GM19328 (cell line): ENCODE measurements around the gene UBE2L6.
A peak's percentile ranks its signal among the peaks of the same experiment; 100 is the strongest.
"Not testable (repeated sequence)": the region's sequence is repeated elsewhere in the genome, so short reads cannot be mapped to it uniquely, and the experiment has no call there.

Experiments
- ATAC-seq: cut with Tn5 transposase; IDR thresholded peaks from one replicate; pipeline ENCODE4 v1.9.1; 2021; ENCODE audit warnings: mild to moderate bottlenecking, moderate library complexity; ENCODE audit not compliant: unreplicated experiment

Gene UBE2L6

DNA sequence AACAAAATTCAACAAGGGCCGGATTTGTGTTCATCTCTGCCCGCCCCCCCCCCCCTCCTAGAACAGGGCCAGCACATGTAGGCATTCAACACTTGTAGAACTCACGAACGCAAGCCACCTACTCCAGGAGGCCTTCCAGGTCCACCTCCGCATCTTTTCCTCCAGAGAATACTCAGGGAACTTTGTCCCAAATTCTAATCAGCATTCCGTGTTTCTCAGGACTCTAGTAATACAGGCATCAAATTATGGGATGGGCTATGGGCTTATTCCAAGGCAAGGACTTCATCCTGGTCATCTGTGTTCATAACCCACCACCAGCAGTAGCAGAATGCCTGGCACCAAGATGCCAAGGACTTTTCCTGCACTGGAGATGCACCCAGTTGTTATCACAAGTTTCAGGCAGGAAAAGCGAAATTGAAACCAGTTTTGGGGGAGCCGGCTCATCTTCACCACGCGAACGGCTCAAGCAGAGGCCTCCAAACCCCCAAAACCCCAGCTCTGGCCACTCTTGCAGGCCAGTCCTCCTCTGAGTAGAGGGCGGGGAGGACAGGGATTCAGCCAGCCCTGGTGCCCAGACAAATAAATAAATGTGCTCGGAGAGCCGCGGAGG lies 462 bp downstream of the UBE2L6 start:
- no peak for ATAC-seq

DNA sequence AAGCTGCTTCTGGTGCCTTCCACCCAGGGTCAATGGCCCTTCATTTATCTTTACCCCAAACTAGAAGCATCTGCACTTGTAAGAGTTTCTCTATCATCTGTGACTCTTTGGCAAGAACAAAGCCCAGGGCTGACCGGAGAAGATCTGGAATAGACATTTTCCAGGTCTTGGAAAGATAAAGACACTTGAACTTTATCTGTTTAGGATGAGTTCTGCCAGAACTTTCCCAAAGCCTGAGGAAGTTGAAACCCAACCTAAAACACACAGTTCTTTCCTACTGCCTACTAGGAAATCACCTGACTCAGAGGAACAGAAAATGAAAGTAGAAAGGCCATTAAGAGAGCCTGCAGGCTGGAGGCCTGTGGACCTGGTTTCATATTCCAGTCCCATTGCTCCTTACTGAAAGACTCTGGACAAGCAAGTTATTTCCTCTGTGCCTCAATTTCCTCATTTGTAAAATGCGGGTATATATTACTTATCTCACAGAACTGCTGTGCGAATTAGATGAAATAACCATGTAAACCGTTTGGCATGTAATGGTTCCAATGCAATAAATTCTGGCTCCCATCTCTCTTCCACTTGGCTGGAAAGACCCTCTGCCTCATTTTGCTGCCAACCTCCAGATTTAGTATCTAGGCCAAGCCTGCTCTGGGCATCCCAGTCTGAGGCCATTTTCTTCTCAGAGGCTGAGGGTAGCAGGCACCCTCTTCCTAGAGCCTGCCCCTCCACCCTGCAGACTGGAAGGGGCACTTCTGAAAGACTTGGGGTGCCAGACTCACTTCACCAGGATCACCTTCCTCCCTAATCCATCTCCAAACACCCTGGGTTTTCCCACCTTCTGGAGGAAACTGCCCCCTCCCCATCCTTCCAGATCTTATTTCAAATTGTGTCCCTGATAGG lies 1.2 kb downstream of the UBE2L6 start:
- ATAC-seq: peak; percentile 58

DNA sequence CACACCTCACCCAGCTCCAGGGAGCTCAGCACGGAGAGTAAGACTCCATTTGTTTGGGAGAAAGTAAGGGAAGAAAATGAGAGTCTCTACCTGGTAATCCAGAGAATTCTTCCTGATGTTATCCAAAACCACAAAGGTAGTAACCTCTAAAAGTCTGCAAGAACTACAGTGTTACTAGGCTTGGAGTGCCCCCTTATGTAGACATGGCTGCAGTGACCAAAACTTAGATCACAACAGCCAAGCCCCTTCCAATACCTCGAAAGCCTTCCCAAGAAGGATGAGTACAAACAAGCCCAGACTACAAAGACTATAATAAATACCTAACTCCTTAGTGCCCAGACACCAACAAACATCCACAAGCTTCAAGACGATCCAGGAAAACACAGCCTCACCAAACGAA lies 4.9 kb downstream of the UBE2L6 start:
- no peak for ATAC-seq

DNA sequence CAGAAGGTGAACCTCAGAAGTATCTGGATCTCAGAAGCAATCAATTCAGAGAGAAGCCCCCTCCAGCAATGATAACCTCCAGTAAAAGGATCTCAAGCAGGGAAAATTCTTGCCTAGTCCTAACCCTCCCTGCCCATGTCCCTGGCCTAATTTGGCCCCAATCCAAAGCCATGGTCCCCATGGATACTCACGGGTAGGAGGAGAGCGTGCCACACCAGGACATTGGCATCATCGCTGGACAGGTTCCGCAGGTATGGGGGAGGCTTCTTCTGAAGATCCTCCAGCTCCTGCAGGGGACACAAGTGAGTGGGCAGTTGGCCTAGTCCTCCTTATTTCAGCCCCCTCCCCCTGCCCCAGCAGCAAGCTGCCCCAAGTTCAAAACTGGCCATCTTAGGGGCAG lies 7.3 kb downstream of the UBE2L6 start:
- no peak for ATAC-seq

DNA sequence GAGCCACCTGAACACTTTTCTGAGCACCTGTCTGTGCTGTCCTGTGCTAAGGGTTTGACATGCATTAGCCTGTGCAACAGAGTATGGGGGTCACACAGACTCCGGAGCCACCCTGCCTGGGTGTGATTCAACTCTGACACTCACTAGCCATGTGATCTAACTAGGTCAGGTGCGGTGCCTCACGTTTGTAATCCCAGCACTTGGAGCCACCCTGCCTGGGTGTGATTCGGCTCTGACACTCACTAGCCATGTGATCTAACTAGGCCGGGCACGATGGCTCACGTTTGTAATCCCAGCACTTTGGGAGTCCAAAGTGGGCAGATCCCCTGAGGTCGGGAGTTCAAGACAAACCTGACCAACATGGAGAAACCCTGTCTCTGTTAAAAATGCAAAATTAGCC lies 11.4 kb downstream of the UBE2L6 start:
- no peak for ATAC-seq

DNA sequence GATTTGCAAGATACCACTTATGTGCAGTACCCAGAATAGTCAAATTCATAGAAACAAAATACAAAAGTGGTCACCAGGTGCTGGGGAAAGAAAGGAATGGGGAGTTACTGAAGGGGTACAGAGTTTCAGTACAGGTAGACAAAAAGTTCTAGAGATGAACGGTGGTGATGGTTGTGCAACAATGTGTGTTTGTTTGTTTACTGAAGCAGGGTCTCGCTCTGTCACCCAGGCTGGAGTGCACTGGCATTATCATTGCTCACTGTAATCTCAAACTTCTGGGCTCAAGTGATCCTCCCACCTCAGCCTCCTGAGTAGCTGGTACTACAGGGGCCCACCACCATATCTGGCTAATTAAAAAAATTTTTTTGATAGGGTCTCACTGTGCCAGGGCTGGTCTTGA lies 12.1 kb downstream of the UBE2L6 start:
- no peak for ATAC-seq

DNA sequence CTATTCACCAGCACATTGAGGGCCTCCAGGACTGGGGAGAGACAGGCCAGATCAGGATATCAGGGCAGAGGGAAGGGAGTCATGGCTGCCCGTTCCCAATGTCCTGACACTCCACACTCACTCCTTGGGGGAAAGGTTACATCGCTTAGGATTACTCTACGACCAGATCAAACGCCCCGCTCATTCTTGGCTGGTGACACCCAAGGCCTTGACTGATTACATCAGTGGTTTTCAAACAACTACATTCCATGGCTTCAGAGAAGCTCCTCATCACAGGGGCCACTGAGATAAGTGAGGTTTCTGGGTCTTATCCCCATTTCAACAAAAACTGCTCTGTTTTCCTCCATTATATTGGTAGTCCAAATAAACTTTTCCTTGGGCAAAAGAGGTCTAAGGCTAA lies 15.0 kb downstream of the UBE2L6 start:
- no peak for ATAC-seq

DNA sequence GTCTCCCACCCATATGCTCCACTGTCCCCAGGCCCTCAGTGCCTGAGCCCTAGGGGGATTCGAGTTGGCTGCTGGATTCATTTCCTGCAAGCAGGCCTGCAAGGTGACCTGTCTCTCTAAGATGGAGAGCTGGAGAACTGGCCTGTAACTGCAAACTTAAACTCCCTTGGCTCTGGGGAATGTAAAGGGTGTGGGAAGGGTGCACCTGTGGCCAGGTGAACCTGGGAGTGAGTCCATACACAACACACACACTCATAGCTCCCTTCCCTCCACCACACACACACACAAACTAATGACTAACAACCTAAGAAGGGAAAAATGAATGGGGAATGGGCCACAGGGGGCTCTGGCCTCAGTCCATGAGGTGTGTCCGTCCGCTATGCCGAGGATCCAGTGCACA lies 15.5 kb downstream of the UBE2L6 start:
- ATAC-seq: no peak

DNA sequence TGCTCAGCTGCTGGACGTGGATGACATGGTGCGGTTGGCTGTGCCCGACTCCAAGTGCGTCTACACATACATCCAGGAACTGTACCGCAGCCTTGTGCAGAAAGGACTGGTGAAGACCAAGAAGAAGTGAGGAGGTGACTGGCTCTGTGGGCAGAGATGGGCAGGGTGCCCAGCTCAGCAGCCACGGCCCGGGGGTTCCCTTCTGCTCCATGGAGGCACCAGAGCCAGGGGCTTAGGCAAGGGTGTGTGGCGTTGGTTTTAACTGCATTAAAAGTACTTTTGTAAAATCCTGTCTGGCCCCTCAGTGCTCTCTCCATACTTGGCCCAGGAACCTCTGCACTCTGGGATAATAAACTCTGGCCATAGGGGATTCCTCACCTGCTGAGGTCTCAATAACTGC lies 17.5 kb downstream of the UBE2L6 start:
- ATAC-seq: no peak

DNA sequence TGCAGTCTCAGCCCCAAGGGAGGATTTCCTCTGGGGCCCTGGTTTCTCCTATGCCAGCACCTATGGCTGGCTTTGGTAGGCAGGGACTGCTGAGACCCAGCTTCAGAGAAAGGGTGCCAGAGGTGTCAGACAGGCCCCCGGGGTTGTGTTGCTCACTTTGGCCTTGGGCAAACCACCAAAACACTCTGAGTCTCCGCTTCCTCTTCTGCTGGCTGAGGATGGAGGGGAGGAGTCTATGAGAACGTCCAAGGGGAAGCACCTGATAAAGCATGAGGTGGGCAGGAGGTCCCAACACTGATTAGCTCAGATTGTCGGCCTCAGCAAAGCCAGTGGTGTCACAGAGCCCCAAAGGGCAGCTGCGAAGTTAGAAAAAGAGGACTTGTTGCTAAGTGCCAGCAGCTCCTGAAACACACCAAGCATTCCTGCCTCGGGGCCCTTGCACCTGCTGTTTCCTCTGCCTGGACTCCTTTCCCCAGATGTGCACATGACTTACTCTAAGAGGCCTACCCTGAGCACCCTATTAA lies 19.6 kb downstream of the UBE2L6 start:
- ATAC-seq: peak; percentile 74

DNA sequence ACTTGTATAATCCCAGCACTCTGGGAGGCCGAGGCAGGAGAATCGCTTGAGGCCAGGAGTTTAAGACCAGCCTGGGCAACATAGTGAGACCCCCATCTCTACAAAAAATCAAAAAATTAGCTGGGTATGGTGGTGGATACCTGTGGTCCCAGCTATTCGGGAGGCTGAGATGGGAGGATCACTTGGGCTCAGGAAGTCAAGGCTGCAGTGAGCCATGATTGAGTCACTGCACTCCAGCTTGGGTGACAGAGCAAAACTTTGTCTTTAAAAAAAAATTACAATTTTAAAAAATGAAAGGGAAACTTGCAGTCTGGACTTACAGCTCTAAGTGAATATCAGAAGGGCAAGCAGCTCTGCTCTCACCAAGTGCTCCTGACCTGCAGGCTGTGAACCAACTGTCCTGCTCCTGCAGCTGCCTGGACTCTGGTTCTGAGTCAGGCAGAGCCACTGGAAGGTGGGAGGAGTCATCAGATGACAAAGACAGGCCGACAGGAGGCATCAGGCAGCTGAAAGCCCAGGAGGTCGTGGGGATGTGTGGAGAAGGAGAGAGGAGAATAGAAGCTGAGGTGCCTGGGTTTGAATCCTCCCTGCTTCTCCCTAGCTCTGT lies 20.5 kb downstream of the UBE2L6 start:
- ATAC-seq: peak; percentile 45

DNA sequence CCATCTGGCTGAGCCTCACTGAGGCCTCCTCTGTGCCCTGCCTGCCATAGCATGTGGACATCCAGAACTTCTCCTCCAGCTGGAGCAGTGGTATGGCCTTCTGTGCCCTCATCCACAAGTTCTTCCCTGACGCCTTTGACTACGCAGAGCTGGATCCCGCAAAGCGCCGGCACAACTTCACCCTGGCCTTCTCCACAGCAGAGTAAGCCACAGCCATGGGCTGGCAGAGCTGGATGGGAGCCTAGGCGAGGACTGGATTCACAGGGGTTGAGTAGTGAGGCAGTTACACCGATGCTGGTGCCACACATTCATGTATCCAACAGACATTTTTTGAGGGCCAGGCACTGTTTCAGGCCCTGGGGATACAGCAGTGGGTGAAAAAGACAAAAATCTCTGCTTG lies 21.0 kb downstream of the UBE2L6 start:
- no peak for ATAC-seq

DNA sequence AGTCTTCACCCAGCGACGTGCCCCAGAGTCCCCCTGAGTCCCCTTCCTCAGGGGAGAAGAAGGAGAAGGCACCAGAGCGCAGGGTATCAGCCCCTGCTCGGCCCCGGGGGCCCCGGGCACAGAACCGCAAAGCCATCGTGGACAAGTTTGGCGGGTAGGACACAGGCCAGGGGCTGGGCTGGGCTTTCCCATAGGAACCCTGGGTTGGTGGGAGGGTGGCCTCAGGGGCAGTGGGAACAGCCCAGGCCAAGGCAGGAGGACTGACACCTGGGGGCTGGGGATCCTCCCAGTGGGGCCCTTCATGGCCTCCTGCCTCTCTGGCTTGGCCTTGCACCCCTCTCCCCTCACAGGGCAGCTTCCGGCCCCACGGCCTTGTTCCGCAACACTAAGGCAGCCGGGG lies 21.6 kb downstream of the UBE2L6 start:
- no peak for ATAC-seq

DNA sequence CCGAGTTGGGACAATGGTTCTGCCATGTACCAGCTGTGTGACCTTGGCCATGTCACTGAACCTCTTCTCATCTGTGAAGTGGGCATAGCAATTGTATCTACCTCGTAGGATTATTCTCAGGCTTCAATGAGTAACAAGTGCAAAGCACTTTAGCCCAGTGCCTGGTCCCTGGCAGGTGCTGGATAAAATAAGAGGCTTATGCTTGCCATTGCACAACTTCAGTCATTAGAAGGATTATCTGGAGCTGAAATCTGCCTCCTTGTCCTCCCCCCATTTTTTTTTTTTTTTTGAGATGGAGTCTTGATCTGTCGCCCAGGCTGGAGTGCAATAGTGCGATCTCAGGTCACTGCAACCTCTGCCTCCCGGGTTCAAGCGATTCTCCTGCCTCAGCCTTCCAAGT lies 22.9 kb downstream of the UBE2L6 start:
- no peak for ATAC-seq

DNA sequence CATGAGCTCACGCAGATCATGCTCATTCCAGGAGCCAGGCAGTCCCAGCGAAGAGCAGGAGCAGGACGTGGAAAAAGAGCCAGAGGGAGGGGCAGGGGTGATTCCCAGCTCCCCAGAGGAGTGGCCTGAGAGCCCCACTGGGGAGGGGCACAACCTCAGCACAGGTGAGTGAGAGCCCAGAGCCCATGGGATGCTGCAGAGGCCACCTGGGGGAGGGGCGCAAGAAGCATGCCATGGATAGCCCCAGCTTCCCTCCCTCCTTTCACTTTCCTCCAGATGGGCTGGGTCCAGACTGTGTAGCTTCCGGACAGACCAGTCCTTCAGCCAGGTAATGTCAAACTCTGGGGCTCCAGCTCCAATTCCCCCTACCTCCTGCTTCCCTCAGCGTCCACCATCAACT lies 23.9 kb downstream of the UBE2L6 start:
- no peak for ATAC-seq

DNA sequence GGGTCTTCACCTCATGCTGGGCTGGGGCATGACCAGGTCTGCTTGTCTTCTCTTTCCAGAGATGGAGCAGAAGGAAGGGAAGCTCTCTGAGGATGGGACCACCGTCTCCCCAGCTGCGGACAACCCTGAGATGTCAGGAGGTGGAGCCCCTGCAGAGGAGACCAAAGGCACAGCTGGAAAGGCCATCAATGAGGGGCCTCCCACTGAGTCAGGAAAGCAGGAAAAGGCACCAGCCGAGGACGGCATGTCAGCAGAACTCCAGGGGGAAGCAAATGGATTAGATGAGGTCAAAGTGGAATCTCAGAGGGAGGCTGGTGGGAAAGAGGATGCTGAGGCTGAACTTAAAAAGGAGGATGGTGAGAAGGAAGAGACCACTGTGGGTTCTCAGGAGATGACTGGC lies 24.9 kb downstream of the UBE2L6 start:
- no peak for ATAC-seq

DNA sequence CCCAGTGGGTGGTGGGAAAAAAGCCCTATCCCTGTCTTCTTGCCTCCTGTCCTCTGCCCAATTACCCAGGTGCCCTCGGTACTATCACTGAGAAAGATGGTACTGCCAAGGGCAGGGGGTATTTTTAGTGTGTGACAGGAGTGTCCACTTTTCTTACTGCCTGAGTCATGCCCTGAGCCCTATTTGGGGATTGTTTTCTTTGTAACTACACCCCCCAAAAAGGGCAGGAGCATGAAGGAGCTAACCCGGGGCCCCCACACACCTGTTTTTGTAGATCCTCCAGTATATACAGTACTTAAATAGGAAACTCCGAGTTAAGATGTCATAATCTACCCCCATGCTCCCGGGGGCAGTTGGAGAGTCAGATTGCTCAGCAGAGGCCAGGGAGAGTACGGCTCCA lies 26.3 kb downstream of the UBE2L6 start:
- no peak for ATAC-seq

DNA sequence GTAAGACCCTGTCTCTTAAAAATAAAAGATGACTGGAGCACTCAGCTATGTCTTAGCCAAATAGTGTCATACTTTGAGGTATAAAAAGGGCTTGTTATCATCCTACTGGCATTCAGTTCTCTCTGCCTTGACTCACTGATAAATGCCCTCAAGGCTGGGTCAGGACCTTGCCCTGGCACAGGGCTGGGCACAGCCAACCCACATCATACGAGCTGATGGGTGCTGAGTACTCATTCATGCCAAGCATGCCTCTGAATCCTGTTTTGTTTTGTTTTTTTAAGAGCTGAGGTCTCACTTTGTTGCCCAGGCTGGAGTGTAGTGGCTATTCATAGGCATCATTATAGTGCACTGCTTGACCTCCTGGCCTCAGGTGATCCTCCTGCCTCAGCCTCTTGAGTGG lies 28.1 kb downstream of the UBE2L6 start:
- ATAC-seq: no peak

DNA sequence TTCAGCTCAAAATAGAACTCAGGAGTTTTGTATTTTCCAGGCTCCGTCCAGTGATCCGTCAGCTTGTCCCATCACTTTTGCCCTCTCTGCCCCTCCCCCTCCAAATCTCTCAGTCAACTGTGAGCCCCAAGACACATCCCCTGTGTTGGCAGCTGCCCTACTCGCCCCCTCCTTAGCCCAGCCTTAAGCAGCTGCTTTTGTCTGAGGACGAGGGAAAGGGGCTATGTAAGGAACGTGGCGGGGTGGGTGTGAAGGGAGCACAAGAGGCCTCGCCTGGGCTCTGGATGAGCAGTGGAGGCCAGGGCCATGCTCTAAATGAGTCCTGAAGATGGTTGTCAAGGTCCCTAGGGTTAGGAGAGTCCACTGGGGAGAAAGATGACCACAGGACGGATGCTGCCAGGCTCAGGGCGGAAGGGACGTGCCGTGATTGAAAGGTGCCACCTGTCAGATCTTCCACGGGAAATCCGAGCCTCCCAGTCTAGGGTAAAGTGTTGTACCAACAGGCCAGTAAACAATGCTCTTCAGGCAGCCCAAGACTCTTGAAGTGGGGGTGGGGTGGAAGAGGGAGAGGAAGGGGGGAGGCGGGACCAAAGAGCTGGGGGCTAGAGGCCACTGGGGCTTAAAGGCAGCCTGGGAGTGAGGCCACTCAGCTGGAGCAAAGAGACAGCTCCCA lies 30.4 kb downstream of the UBE2L6 start, which contains the start of gene SMTNL1:
TSS of gene SMTNL1 (plus strand) at position 649 of the 673 bp plus-strand sequence. CDS start 5,048 bp downstream, outside the sequence.
- ATAC-seq: no peak

DNA sequence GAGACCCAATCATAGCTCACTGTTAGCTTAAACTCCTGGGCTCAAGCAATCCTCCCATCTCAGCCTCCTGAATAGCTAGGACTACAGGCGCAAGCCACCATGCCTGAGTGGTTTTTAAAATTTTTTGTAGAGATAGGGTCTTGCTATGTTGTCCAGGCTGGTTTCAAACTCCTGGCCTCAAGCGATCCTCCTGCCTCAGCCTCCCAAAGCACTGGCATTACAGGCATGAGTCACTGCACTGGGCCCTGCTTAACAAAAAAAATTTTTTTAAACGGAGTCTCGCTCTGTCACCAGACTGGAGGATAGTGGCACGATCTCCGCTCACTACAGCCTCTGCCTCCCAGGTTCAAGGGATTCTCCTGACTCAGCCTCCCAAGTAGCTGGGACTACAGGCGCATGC lies 33.0 kb downstream of the UBE2L6 start:
- not testable (repeated sequence) for ATAC-seq
